K562 (cell line): ENCODE results near the gene TLE7. TPM values are rescaled to one million over a fixed set of nuclear protein-coding genes. Genes with fewer than 3 reads are reported as not detected.

Source experiments
- ATAC-seq: fragments of 200-7000 bp; cut with Tn5 transposase; 3 replicates; pipeline ENCODE4 v1.9.1; 2020; ENCODE audit warnings: moderate library complexity
- BruUV-seq: library from RNA; stranded (reverse); fragments of 400-500 nt; replicated peaks from 2 replicates; lab custom pipeline; 2021; lab: Mats Ljungman, UMichigan
- CTCF ChIA-PET: fragments of 300-600 bp; formaldehyde crosslinking; extraction: SDS; loops from one replicate; lab custom pipeline; 2021; ENCODE audit warnings: low intra/inter-chr PET ratio; lab: Yijun Ruan, JAX
- POLR2A ChIA-PET: fragments of 300-600, 350-650 bp; sonication (Branson Sonifier 250); formaldehyde crosslinking; extraction: SDS; loops from one replicate; lab custom pipeline; 2021; ENCODE audit warnings: antibody characterized with exemption, inconsistent platforms; lab: Yijun Ruan, JAX
- DNase-seq, 4 experiments: peaks; one replicate each; pipeline versions ENCODE4 v3.0.0 to v3.0.0-alpha.2; 2011 to 2018; ENCODE audit warnings: low spot score in 3 of 4, mixed read lengths in 3 of 4; ENCODE audit errors: extremely low read depth in 1 of 4
- FAIRE-seq: peaks from 2 replicates; lab custom pipeline; 2011; peaks lifted over from hg19 to GRCh38; lab: Jason Lieb, UNC
- H2AFZ ChIP-seq: 2 replicates; pipeline ENCODE4 v1.6.0; 2011; ENCODE audit warnings: low read depth, low read length, control low read depth, inconsistent platforms
- H3K27ac ChIP-seq: fragments of 200-600 bp; 3 replicates; pipeline ENCODE4 v1.8.0; 2011; ENCODE audit warnings: low read depth, mild to moderate bottlenecking, control low read depth, inconsistent platforms, low read length, moderate library complexity, mixed read lengths; ENCODE audit errors: extremely low read depth
- H3K27me3 ChIP-seq, 2 experiments: fragments of 300-600 bp in 1 of 2; 2 replicates in 1 of 2; 3 replicates in 1 of 2; pipeline versions ENCODE4 v1.6.0 to v1.8.0; 2011; ENCODE audit warnings: inconsistent platforms in 2 of 2, low read length in 2 of 2, mild to moderate bottlenecking in 1 of 2, mixed read lengths in 1 of 2, moderate library complexity in 1 of 2; ENCODE audit not compliant: control insufficient read depth in 2 of 2, insufficient read depth in 2 of 2
- H3K36me3 ChIP-seq: fragments of 300-600 bp; 3 replicates; pipeline ENCODE4 v1.8.0; 2011; ENCODE audit warnings: mild to moderate bottlenecking, low read length, inconsistent platforms; ENCODE audit not compliant: control insufficient read depth, insufficient read depth
- H3K4me1 ChIP-seq, 2 experiments: fragments of 200-600 bp in 1 of 2; replicated peaks in 1 of 2; 2 replicates in 1 of 2; 3 replicates in 1 of 2; pipeline versions ENCODE4 v1.5.1 to v1.8.0; 2011; ENCODE audit warnings: inconsistent platforms in 2 of 2, low read length in 2 of 2, mild to moderate bottlenecking in 1 of 2, mixed read lengths in 1 of 2, moderate library complexity in 1 of 2; ENCODE audit not compliant: control insufficient read depth in 2 of 2, insufficient read depth in 2 of 2
- H3K4me2 ChIP-seq: 2 replicates; pipeline ENCODE4 v1.6.1; 2011; ENCODE audit warnings: low read length, control low read depth, inconsistent platforms, mixed read lengths; ENCODE audit not compliant: insufficient read depth
- H3K4me3 ChIP-seq: fragments of 200-600 bp; sonication (generic), shearing (Covaris generic); 2 replicates; pipeline ENCODE4 v1.5.1; 2016; ENCODE audit warnings: control low read depth, inconsistent platforms
- H3K79me2 ChIP-seq: fragments of 200-600 bp; 3 replicates; pipeline ENCODE4 v1.8.0; 2011; ENCODE audit warnings: low read length, inconsistent platforms; ENCODE audit not compliant: control insufficient read depth, insufficient read depth
- H3K9ac ChIP-seq, 2 experiments: 2 replicates each; pipeline versions ENCODE4 v1.6.0 to v1.6.1; 2011; ENCODE audit warnings: low read depth in 2 of 2, low read length in 2 of 2, control low read depth in 1 of 2, inconsistent platforms in 1 of 2, mild to moderate bottlenecking in 1 of 2, mixed read lengths in 1 of 2; ENCODE audit not compliant: insufficient read depth in 1 of 2
- H3K9me1 ChIP-seq: one replicate; pipeline ENCODE4 v1.6.0; 2011; ENCODE audit warnings: inconsistent platforms, mild to moderate bottlenecking, low read length, moderate library complexity; ENCODE audit not compliant: control insufficient read depth, insufficient read depth
- H3K9me3 ChIP-seq: replicated peaks from 2 replicates; pipeline ENCODE4 v1.5.1; 2011; ENCODE audit warnings: low read depth, low read length, inconsistent platforms; ENCODE audit not compliant: control insufficient read depth, insufficient read depth
- H4K20me1 ChIP-seq: replicated peaks from 2 replicates; pipeline ENCODE4 v1.6.1; 2011; ENCODE audit warnings: low read length, inconsistent platforms, mixed read lengths; ENCODE audit not compliant: control insufficient read depth, insufficient read depth
- CBX3 ChIP-seq, 2 experiments: IDR thresholded peaks; 1 replicate in 1 of 2; 2 replicates in 1 of 2; pipeline ENCODE4 v1.6.1; 2012; ENCODE audit warnings: inconsistent platforms in 2 of 2, low read length in 2 of 2, borderline replicate concordance in 1 of 2, control low read depth in 1 of 2
- CXXC5 ChIP-seq: fragments of 250-450 bp; sonication (Bioruptor Pico); IDR thresholded peaks from 2 replicates; pipeline ENCODE4 v1.8.0; 2022; ENCODE audit warnings: inconsistent platforms, mild to moderate bottlenecking, moderate library complexity
- ERF ChIP-seq: fragments of 450-650 bp; formaldehyde crosslinking; IDR thresholded peaks from 2 replicates; pipeline ENCODE4 v1.4.0; 2020; ENCODE audit warnings: mild to moderate bottlenecking, mixed read lengths
- ETV5 ChIP-seq: sonication (generic); formaldehyde crosslinking; IDR thresholded peaks from 2 replicates; pipeline ENCODE4 v1.4.0; 2020; ENCODE audit warnings: low read depth, mild to moderate bottlenecking, missing genetic modification reagents
- FOXK2 ChIP-seq, 2 experiments: fragments of 450-650 bp; IDR thresholded peaks in 1 of 2; conservative IDR thresholded peaks in 1 of 2; 2 replicates each; pipeline ENCODE4 v1.6.1; 2016; ENCODE audit warnings: low read depth in 2 of 2, mild to moderate bottlenecking in 1 of 2
- HDAC6 ChIP-seq: IDR thresholded peaks from 2 replicates; pipeline ENCODE4 v1.6.1; 2012; ENCODE audit warnings: low read depth, mild to moderate bottlenecking, control low read depth, inconsistent platforms, low read length, moderate library complexity
- POLR2A ChIP-seq: fragments of 450-650 bp; conservative IDR thresholded peaks from 2 replicates; pipeline ENCODE4 v1.6.1; 2016
- RHOXF2B ChIP-seq: fragments of 250-450 bp; sonication (Bioruptor Pico); conservative IDR thresholded peaks from 2 replicates; pipeline ENCODE4 v1.5.1; 2021
- SNIP1 ChIP-seq: fragments of 450-650 bp; IDR thresholded peaks from 2 replicates; pipeline ENCODE4 v1.7.1; 2017; ENCODE audit warnings: low read depth, mild to moderate bottlenecking
- SP2 ChIP-seq: IDR thresholded peaks from 2 replicates; pipeline ENCODE4 v1.6.1; 2011; ENCODE audit warnings: mild to moderate bottlenecking, low read depth, low read length, moderate library complexity; ENCODE audit not compliant: poor library complexity, severe bottlenecking; ENCODE audit errors: extremely low read depth
- TBP ChIP-seq: optimal IDR thresholded peaks from 2 replicates; pipeline ENCODE3; 2011; ENCODE audit warnings: low read depth, low read length, improper control_type of control experiment
- TRIM24 ChIP-seq, 2 experiments: fragments of 450-650 bp; IDR thresholded peaks; 2 replicates each; pipeline ENCODE4 v1.6.1; 2016
- ZC3H4 ChIP-seq: sonication (generic); formaldehyde crosslinking; IDR thresholded peaks from 2 replicates; pipeline ENCODE4 v1.9.0; 2021; ENCODE audit warnings: missing genetic modification reagents, borderline replicate concordance
- ZNF134 ChIP-seq: fragments of 250-450 bp; sonication (Bioruptor Pico); conservative IDR thresholded peaks from 2 replicates; pipeline ENCODE4 v1.4.0; 2020
- ZNF140 ChIP-seq: fragments of 250-450 bp; sonication (Bioruptor Pico); IDR thresholded peaks from 2 replicates; pipeline ENCODE4 v1.8.0; 2021; ENCODE audit warnings: moderate library complexity, mild to moderate bottlenecking, inconsistent platforms
- ZNF347 ChIP-seq: fragments of 450-650 bp; formaldehyde crosslinking; IDR thresholded peaks from 2 replicates; pipeline ENCODE4 v1.4.0; 2020; ENCODE audit warnings: low read depth, mild to moderate bottlenecking, moderate library complexity
- ZNF76 ChIP-seq: fragments of 250-450 bp; sonication (Bioruptor Pico); IDR thresholded peaks from 2 replicates; pipeline ENCODE4 v1.4.0; 2020; ENCODE audit warnings: mild to moderate bottlenecking, moderate library complexity, borderline replicate concordance
- WGBS: fragments of 100-300 bp; shearing (Covaris generic); methylation state at CpG from one replicate; pipeline ENCODE4 v1.1.6; 2016; ENCODE audit warnings: low coverage, mixed read lengths; ENCODE audit not compliant: insufficient coverage; ENCODE audit errors: missing lambda C conversion rate; 5-methylcytosine and 5-hydroxymethylcytosine counted together
- in situ Hi-C: fragments of 300-500 bp; cut with MboI; formaldehyde crosslinking; loops from 4 replicates; pipeline ENCODE4 v1.15.0; 2018; ENCODE audit warnings: inconsistent platforms, mixed read lengths
- intact Hi-C: fragments of 100-400 bp; cut with micrococcal nuclease; formaldehyde crosslinking; loops from 2 replicates; pipeline ENCODE4 v1.14.2; 2022
- polyA plus RNA-seq, 8 experiments: library from polyadenylated mRNA; depleted of rRNA in 4 of 8; stranded (reverse) in 5 of 8; unstranded in 3 of 8; fragments of >200 nt; fragmentation: Nextera tagmentation in 2 of 8; fragmentation: Illumina TruSeq in 1 of 8; extraction: Ambion mirVana in 2 of 8; extraction: Trizol in 1 of 8; gene quantifications; 2 replicates each; pipeline versions ENCODE4 v1.2.1 to v1.2.3, GENCODE V29; 2011 to 2014; ENCODE audit warnings: inconsistent platforms in 1 of 8, missing spikeins in 1 of 8
- total RNA-seq, 7 experiments: library from RNA; depleted of rRNA in 6 of 7; stranded (reverse); fragments of >200 nt in 6 of 7; fragmentation: Illumina TruSeq in 2 of 7; extraction: Trizol in 2 of 7; gene quantifications; 2 replicates each; pipeline versions ENCODE4 v1.2.1 to v1.2.3, GENCODE V29; 2011 to 2021; ENCODE audit warnings: low replicate concordance in 1 of 7
- TF ChIP-seq, protein P1 (sequence below): sonication (generic); formaldehyde crosslinking; IDR thresholded peaks from 2 replicates; pipeline ENCODE4 v1.9.0; 2022; ENCODE audit warnings: mild to moderate bottlenecking, missing genetic modification reagents
- TF ChIP-seq, protein P2 (sequence below): fragments of 450-650 bp; IDR thresholded peaks from 2 replicates; pipeline ENCODE4 v1.6.1; 2018; ENCODE audit not compliant: partially characterized antibody

The TLE7 gene
- total and polyA plus RNA-seq, 9 of the 15 experiments (the other 6 are each of a cell fraction or from before 2014, with no cell fraction given): not detected

DNA sequence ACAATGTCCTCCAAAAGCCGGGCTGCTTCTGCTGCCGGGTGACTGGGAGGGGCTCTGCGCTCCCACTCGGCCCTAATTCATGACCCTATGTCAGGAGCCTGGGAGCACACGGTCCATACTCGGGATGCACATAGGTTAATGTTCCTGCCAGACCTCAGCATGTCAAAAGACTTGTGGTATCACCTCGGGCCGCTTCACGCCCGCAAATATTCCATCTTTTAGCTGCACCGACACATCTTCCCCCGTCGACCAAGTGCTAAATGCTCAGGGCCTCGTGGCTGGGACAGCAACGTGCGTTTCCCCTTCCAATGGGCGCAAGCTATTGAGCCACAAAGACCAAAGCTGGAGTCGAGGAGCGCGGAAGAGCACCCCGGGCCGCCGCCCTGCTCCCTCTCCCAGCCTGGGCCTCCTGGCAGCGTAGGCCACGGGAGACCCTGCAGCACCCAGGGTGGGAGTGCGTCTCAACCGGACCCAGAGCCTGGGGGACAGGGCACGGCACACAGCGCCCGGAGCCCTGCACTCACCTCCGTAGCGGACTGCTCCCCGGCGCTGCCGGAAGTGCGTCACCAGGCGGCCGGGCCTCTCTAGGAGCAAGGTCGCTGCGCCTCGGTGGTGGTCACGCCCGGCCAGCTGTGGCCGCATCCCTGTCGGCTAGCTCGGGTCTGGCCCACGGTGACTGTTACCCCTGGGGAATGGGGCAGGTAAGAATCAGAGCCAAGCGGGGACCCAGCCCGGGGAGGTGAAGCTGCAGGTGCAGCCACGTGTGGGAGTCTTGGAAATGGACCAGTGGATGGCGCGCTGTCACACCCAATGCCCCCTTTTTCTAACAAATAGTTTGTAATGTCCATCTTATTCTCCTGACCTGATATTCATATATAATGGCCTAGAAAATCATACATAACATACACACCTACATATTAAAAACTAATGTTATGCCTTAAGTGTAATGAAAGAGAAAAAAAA is 20.1 kb upstream of the TLE7 start, which contains the start of gene ZNF23:
TSS of gene ZNF23 (minus strand) at position 562 of the 963 bp plus-strand sequence. CDS start 5,451 bp downstream, outside the sequence.
- 4% methylated on average over 52 of the region's 52 CpGs for WGBS
- H3K4me3 ChIP-seq: peak within 1 kb of the TSS; percentile 85
- H3K4me1 ChIP-seq: peaks cover 4 to 6% of the 10 kb centered on the region in 2 experiments; a peak in 1 of 5 replicates
- FAIRE-seq: peak; percentile 78
- peaks cover 19% of the 10 kb centered on the region for H3K79me2 ChIP-seq
- in situ Hi-C loops (no loop called here), intact Hi-C loops (loop anchor here (1.0 kb wide), 1 partner anchor 22 kb away; no protein-coding TSS in a partner anchor)
- CTCF ChIA-PET: no interaction called here
- BruUV-seq: TSS peak; percentile 79
- H3K9ac ChIP-seq: peak within 1 kb of the TSS; percentile 79 to 97
- H4K20me1 ChIP-seq: no peaks in the 10 kb centered on the region
- peak; percentile 99 for ATAC-seq
- POLR2A ChIA-PET: interaction anchor here (0.6 to 1.3 kb wide), 3 partner anchors 9 to 40 kb away, joined by 4 to 5 read pairs (median 4); no protein-coding TSS in a partner anchor
- H3K27ac ChIP-seq: peak within 1 kb of the TSS; percentile 64
- peak; percentile 87 to 96 (median 94) for DNase-seq
- peak within 1 kb of the TSS; percentile 91 for H3K4me2 ChIP-seq
- H3K27me3 ChIP-seq: no peaks in the 10 kb centered on the region; a peak in 1 of 5 replicates
- no peaks in the 10 kb centered on the region for H3K9me3 ChIP-seq
- H3K36me3 ChIP-seq: no peaks in the 10 kb centered on the region
- H2AFZ ChIP-seq: peak within 1 kb of the TSS; percentile 89
- no peaks in the 10 kb centered on the region for H3K9me1 ChIP-seq
- TF ChIP-seq TBP: peak; percentile 47
- no peak for TF ChIP-seq RHOXF2B (CRISPR knock-in tag)
- no peak for TF ChIP-seq TRIM24 (IDR thresholded peaks at IDR 0.05)
- no peak for TF ChIP-seq HDAC6
- TF ChIP-seq POLR2A: peak; percentile 95
- peak; percentile 45; the same call in 1 of the 2 replicates for TF ChIP-seq ETV5
- TF ChIP-seq, protein P1, sequence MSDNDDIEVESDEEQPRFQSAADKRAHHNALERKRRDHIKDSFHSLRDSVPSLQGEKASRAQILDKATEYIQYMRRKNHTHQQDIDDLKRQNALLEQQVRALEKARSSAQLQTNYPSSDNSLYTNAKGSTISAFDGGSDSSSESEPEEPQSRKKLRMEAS (CRISPR knock-in tag): peak; percentile 93
- peak; percentile 90; the same call in 1 of the 2 replicates for TF ChIP-seq ERF (CRISPR knock-in tag)
- TF ChIP-seq ZNF76 (CRISPR knock-in tag): no peak
- peak in 1 of 2 experiments; percentile 73; a peak in 1 of 3 replicates for TF ChIP-seq CBX3 (IDR thresholded peaks at IDR 0.05; ENCODE audit: borderline replicate concordance in 1 of 2, low read length in 2 of 2)
- peak; percentile 84 for TF ChIP-seq SNIP1
- TF ChIP-seq CXXC5 (CRISPR knock-in tag): peak; percentile 90
- TF ChIP-seq ZNF140 (CRISPR knock-in tag): no peak
- peak; percentile 57 to 67; a peak in 1 of 4 replicates for TF ChIP-seq FOXK2 (conservative IDR thresholded peaks at IDR 0.05 in 1 of 2, IDR thresholded peaks at IDR 0.05 in 1 of 2; ENCODE audit: low read depth in 2 of 2)
- TF ChIP-seq SP2: peak; percentile 95
- TF ChIP-seq ZNF347: no peak
- TF ChIP-seq ZNF134 (CRISPR knock-in tag): no peak
- TF ChIP-seq ZC3H4 (CRISPR knock-in tag): no peak
- TF ChIP-seq, protein P2, sequence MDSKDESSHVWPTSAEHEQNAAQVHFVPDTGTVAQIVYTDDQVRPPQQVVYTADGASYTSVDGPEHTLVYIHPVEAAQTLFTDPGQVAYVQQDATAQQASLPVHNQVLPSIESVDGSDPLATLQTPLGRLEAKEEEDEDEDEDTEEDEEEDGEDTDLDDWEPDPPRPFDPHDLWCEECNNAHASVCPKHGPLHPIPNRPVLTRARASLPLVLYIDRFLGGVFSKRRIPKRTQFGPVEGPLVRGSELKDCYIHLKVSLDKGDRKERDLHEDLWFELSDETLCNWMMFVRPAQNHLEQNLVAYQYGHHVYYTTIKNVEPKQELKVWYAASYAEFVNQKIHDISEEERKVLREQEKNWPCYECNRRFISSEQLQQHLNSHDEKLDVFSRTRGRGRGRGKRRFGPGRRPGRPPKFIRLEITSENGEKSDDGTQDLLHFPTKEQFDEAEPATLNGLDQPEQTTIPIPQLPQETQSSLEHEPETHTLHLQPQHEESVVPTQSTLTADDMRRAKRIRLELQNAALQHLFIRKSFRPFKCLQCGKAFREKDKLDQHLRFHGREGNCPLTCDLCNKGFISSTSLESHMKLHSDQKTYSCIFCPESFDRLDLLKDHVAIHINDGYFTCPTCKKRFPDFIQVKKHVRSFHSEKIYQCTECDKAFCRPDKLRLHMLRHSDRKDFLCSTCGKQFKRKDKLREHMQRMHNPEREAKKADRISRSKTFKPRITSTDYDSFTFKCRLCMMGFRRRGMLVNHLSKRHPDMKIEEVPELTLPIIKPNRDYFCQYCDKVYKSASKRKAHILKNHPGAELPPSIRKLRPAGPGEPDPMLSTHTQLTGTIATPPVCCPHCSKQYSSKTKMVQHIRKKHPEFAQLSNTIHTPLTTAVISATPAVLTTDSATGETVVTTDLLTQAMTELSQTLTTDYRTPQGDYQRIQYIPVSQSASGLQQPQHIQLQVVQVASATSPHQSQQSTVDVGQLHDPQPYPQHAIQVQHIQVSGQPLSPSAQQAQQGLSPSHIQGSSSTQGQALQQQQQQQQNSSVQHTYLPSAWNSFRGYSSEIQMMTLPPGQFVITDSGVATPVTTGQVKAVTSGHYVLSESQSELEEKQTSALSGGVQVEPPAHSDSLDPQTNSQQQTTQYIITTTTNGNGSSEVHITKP: no peak
